Thyroid gland (tissue), 4 donors: ENCODE data around the gene ACSM2A.
"Not testable (repeated sequence)": the region's sequence is repeated elsewhere in the genome, so short reads cannot be mapped to it uniquely, and the experiment has no call there.

Source experiments
- CTCF ChIP-seq, 6 experiments: fragments of 200-600 bp in 3 of 6; fragments of 450-650 bp in 3 of 6; sonication (generic) in 3 of 6; IDR thresholded peaks; one replicate each; pipeline ENCODE4 v1.5.1; 2016 to 2019; ENCODE audit warnings: antibody characterized with exemption in 6 of 6, mild to moderate bottlenecking in 2 of 6, inconsistent platforms in 1 of 6, moderate library complexity in 1 of 6
- POLR2A ChIP-seq, 2 donors: fragments of 450-650 bp; IDR thresholded peaks; one replicate each; pipeline ENCODE4 v1.6.1; 2017; ENCODE audit warnings: antibody characterized with exemption in 2 of 2, mild to moderate bottlenecking in 2 of 2, moderate library complexity in 1 of 2

- not testable (repeated sequence) for TF ChIP-seq CTCF, POLR2A (IDR thresholded peaks at IDR 0.05)
Observed at GRCh38 chr16:20446652-20447393, 4.5 kb upstream of the ACSM2A start.
